HepG2 (cell line): ENCODE measurements around the gene SP5. TPM values are rescaled to one million over a fixed set of nuclear protein-coding genes. Genes with fewer than 3 reads are reported as not detected.

Experiments
- DNMT3B ChIP-seq: conservative IDR thresholded peaks from 2 replicates; pipeline ENCODE4 v1.6.1; 2016; ENCODE audit warnings: missing biosample characterization, control low read depth
- EZH2 ChIP-seq: conservative IDR thresholded peaks from 2 replicates; pipeline ENCODE4 v1.6.1; 2012; ENCODE audit warnings: mild to moderate bottlenecking, low read depth, low read length, moderate library complexity
- GATAD2A ChIP-seq: IDR thresholded peaks from 2 replicates; pipeline ENCODE4 v1.6.1; 2016
- IRF2 ChIP-seq: IDR thresholded peaks from 2 replicates; pipeline ENCODE4 v1.6.1; 2018; ENCODE audit warnings: missing genetic modification reagents, missing compliant biosample characterization
- KDM1A ChIP-seq: IDR thresholded peaks from 2 replicates; pipeline ENCODE4 v1.6.1; 2016; ENCODE audit warnings: missing compliant biosample characterization
- PHF21A ChIP-seq: sonication (generic); formaldehyde crosslinking; IDR thresholded peaks from 2 replicates; pipeline ENCODE4 v1.5.0; 2020; ENCODE audit warnings: mild to moderate bottlenecking, missing genetic modification reagents
- U2AF1 ChIP-seq: fragments of 200-400 bp; formaldehyde crosslinking; optimal IDR thresholded peaks from 2 replicates; pipeline ENCODE3; 2017; ENCODE audit warnings: mild to moderate bottlenecking, low read depth, low read length
- ZNF33B ChIP-seq: sonication (generic); formaldehyde crosslinking; IDR thresholded peaks from 2 replicates; pipeline ENCODE4 v1.5.1; 2020; ENCODE audit warnings: mild to moderate bottlenecking, missing genetic modification reagents
- ZNF367 ChIP-seq: sonication (generic); formaldehyde crosslinking; IDR thresholded peaks from 2 replicates; pipeline ENCODE4 v1.4.0; 2020; ENCODE audit warnings: missing genetic modification reagents, borderline replicate concordance
- ZNF562 ChIP-seq: sonication (generic); formaldehyde crosslinking; IDR thresholded peaks from 2 replicates; pipeline ENCODE4 v1.8.0; 2022; ENCODE audit warnings: missing genetic modification reagents, borderline replicate concordance
- ZNF713 ChIP-seq: sonication (generic); formaldehyde crosslinking; IDR thresholded peaks from 2 replicates; pipeline ENCODE4 v1.4.0; 2020; ENCODE audit warnings: mild to moderate bottlenecking, missing genetic modification reagents
- ZNF724P ChIP-seq: sonication (generic); formaldehyde crosslinking; IDR thresholded peaks from 2 replicates; pipeline ENCODE4 v1.8.0; 2022; ENCODE audit warnings: missing genetic modification reagents, borderline replicate concordance
- polyA plus RNA-seq, 8 experiments: library from polyadenylated mRNA; depleted of rRNA in 3 of 8; stranded (reverse) in 7 of 8; unstranded in 1 of 8; fragments of >200 nt; fragmentation: Illumina TruSeq in 4 of 8; extraction: Trizol in 4 of 8; gene quantifications; 2 replicates each; pipeline versions ENCODE4 v1.2.1 to v1.2.3, GENCODE V29; 2011 to 2016; ENCODE audit warnings: low read depth in 4 of 8, missing spikeins in 1 of 8, mixed read lengths in 1 of 8; ENCODE audit not compliant: insufficient read depth in 1 of 8
- total RNA-seq, 5 experiments: library from RNA; depleted of rRNA; stranded (reverse); fragments of >200 nt; fragmentation: Illumina TruSeq; extraction: Trizol; gene quantifications; 2 replicates each; pipeline ENCODE4 v1.2.3, GENCODE V29; 2016; ENCODE audit warnings: low read depth in 1 of 5
- TF ChIP-seq, protein P1 (sequence below): sonication (generic); formaldehyde crosslinking; IDR thresholded peaks from 2 replicates; pipeline ENCODE4 v1.4.0; 2020; ENCODE audit warnings: mild to moderate bottlenecking, missing genetic modification reagents
- TF ChIP-seq, protein P2 (sequence below): sonication (generic); formaldehyde crosslinking; IDR thresholded peaks from 2 replicates; pipeline ENCODE4 v1.4.0; 2020; ENCODE audit warnings: missing genetic modification reagents
- TF ChIP-seq, protein P3 (sequence below): sonication (generic); formaldehyde crosslinking; IDR thresholded peaks from 2 replicates; pipeline ENCODE4 v1.4.0; 2020; ENCODE audit warnings: missing genetic modification reagents
- TF ChIP-seq, protein P4 (sequence below): sonication (generic); formaldehyde crosslinking; conservative IDR thresholded peaks from 2 replicates; pipeline ENCODE4 v1.4.0; 2020; ENCODE audit warnings: missing genetic modification reagents

The SP5 gene
- total and polyA plus RNA-seq, 2 of the 13 experiments (the other 11 are each of a cell fraction or from before 2014, with no cell fraction given), result 50.8 to 119 TPM

DNA sequence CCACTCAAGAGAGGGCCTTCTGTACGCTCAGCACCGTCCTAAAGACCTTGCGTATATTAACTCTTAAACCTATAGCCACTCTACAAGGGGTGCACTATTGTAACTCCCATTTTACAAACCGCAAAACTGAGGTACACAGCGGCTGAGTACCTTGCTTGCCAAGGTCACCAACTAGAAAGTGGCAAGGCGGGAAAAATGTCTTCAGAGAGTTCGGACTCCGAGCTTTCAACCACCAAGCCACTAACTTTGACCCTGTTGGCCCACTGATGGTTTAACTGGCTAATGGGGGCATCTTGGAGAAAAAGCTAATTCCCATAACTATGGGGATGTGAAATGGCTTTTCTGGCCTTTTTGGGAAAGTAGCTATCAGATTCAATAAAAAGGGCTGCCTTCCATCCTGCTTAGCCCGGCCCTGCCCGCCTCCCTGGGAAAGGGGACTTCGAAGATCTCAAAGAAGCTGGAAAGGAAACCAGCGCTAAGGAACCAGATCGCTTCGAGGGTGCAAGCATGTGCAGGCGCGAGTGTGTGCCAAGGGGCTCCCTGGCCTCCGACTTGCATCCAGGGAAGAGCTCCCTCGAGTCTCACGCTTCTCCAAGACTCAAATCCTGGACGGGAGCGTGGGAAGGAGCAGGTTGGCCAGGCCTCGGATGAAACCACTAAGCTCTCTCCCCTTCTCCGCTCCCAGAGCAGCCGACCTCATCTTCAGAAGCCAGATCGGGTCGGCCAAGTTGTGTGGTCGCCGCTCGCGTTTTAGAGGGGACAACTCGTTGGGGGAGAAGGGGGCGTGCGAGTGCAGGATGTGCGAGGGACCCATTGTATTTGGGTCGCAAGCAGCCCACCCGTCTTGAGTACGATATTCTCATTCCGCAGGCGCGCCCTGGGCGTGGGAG lies 2.2 kb upstream of the SP5 start (continued):
- TF ChIP-seq, protein P1, sequence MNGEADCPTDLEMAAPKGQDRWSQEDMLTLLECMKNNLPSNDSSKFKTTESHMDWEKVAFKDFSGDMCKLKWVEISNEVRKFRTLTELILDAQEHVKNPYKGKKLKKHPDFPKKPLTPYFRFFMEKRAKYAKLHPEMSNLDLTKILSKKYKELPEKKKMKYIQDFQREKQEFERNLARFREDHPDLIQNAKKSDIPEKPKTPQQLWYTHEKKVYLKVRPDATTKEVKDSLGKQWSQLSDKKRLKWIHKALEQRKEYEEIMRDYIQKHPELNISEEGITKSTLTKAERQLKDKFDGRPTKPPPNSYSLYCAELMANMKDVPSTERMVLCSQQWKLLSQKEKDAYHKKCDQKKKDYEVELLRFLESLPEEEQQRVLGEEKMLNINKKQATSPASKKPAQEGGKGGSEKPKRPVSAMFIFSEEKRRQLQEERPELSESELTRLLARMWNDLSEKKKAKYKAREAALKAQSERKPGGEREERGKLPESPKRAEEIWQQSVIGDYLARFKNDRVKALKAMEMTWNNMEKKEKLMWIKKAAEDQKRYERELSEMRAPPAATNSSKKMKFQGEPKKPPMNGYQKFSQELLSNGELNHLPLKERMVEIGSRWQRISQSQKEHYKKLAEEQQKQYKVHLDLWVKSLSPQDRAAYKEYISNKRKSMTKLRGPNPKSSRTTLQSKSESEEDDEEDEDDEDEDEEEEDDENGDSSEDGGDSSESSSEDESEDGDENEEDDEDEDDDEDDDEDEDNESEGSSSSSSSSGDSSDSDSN (CRISPR knock-in tag), result no peak
- 0 out of 2 replicates have a peak, but pooled peaks have one; percentile 8 for TF ChIP-seq GATAD2A (CRISPR knock-in tag)
- no peak; the same call in 1 of the 2 replicates for TF ChIP-seq ZNF724P (CRISPR knock-in tag)
- TF ChIP-seq, protein P2, sequence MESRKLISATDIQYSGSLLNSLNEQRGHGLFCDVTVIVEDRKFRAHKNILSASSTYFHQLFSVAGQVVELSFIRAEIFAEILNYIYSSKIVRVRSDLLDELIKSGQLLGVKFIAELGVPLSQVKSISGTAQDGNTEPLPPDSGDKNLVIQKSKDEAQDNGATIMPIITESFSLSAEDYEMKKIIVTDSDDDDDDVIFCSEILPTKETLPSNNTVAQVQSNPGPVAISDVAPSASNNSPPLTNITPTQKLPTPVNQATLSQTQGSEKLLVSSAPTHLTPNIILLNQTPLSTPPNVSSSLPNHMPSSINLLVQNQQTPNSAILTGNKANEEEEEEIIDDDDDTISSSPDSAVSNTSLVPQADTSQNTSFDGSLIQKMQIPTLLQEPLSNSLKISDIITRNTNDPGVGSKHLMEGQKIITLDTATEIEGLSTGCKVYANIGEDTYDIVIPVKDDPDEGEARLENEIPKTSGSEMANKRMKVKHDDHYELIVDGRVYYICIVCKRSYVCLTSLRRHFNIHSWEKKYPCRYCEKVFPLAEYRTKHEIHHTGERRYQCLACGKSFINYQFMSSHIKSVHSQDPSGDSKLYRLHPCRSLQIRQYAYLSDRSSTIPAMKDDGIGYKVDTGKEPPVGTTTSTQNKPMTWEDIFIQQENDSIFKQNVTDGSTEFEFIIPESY (CRISPR knock-in tag), result 0 out of 2 replicates have a peak, but pooled peaks have one; percentile 13
- no peak for TF ChIP-seq ZNF367 (CRISPR knock-in tag)
- TF ChIP-seq, protein P3, sequence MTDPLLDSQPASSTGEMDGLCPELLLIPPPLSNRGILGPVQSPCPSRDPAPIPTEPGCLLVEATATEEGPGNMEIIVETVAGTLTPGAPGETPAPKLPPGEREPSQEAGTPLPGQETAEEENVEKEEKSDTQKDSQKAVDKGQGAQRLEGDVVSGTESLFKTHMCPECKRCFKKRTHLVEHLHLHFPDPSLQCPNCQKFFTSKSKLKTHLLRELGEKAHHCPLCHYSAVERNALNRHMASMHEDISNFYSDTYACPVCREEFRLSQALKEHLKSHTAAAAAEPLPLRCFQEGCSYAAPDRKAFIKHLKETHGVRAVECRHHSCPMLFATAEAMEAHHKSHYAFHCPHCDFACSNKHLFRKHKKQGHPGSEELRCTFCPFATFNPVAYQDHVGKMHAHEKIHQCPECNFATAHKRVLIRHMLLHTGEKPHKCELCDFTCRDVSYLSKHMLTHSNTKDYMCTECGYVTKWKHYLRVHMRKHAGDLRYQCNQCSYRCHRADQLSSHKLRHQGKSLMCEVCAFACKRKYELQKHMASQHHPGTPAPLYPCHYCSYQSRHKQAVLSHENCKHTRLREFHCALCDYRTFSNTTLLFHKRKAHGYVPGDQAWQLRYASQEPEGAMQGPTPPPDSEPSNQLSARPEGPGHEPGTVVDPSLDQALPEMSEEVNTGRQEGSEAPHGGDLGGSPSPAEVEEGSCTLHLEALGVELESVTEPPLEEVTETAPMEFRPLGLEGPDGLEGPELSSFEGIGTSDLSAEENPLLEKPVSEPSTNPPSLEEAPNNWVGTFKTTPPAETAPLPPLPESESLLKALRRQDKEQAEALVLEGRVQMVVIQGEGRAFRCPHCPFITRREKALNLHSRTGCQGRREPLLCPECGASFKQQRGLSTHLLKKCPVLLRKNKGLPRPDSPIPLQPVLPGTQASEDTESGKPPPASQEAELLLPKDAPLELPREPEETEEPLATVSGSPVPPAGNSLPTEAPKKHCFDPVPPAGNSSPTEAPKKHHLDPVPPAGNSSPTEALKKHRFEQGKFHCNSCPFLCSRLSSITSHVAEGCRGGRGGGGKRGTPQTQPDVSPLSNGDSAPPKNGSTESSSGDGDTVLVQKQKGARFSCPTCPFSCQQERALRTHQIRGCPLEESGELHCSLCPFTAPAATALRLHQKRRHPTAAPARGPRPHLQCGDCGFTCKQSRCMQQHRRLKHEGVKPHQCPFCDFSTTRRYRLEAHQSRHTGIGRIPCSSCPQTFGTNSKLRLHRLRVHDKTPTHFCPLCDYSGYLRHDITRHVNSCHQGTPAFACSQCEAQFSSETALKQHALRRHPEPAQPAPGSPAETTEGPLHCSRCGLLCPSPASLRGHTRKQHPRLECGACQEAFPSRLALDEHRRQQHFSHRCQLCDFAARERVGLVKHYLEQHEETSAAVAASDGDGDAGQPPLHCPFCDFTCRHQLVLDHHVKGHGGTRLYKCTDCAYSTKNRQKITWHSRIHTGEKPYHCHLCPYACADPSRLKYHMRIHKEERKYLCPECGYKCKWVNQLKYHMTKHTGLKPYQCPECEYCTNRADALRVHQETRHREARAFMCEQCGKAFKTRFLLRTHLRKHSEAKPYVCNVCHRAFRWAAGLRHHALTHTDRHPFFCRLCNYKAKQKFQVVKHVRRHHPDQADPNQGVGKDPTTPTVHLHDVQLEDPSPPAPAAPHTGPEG (CRISPR knock-in tag), result no peak; the same call in 1 of the 2 replicates
- TF ChIP-seq, protein P4, sequence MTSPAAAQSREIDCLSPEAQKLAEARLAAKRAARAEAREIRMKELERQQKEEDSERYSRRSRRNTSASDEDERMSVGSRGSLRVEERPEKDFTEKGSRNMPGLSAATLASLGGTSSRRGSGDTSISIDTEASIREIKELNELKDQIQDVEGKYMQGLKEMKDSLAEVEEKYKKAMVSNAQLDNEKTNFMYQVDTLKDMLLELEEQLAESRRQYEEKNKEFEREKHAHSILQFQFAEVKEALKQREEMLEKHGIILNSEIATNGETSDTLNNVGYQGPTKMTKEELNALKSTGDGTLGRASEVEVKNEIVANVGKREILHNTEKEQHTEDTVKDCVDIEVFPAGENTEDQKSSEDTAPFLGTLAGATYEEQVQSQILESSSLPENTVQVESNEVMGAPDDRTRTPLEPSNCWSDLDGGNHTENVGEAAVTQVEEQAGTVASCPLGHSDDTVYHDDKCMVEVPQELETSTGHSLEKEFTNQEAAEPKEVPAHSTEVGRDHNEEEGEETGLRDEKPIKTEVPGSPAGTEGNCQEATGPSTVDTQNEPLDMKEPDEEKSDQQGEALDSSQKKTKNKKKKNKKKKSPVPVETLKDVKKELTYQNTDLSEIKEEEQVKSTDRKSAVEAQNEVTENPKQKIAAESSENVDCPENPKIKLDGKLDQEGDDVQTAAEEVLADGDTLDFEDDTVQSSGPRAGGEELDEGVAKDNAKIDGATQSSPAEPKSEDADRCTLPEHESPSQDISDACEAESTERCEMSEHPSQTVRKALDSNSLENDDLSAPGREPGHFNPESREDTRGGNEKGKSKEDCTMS (CRISPR knock-in tag), result no peak
- TF ChIP-seq EZH2, result no peak
- TF ChIP-seq KDM1A (CRISPR knock-in tag), result no peak
- no peak for TF ChIP-seq ZNF713
- TF ChIP-seq DNMT3B (CRISPR knock-in tag), result no peak
- no peak for TF ChIP-seq ZNF562 (CRISPR knock-in tag)
- TF ChIP-seq PHF21A (CRISPR knock-in tag), result no peak
- TF ChIP-seq ZNF33B (CRISPR knock-in tag), result 0 out of 2 replicates have a peak, but pooled peaks have one; percentile 10
- peak; percentile 41 for TF ChIP-seq U2AF1
- no peak for TF ChIP-seq IRF2 (CRISPR knock-in tag)
